A549 (cell line): ENCODE data around the gene HDDC2.

Source experiments
- CBX2 ChIP-seq: fragments of 200-600 bp; sonication (generic); IDR thresholded peaks from 2 replicates; pipeline ENCODE4 v1.6.1; 2016; ENCODE audit warnings: low read depth, mild to moderate bottlenecking, borderline replicate concordance
- TF ChIP-seq, protein P1 (sequence below): fragments of >200 bp; sonication (Bioruptor Twin); formaldehyde crosslinking; IDR thresholded peaks from 3 replicates; pipeline ENCODE4 v1.5.1; 2016

DNA sequence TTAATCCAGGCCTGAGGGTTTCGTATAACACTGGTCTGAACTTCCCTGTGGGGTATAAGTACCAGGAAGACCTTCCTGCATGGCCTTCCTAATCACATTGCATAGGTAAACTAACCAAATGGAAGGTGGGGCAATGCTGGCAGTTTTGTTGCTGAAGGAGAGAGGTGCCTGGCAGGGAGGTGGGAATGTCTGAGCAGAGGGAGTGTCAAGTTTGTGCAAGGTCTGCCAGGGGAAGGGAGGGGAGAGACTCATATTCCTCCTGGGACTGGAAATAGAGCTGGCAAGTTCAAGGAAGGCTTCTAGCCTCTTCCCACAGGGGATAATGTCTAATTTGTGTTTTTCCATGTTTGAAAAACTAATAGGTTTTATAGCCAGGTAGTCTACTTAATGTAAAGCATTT, 70.6 kb downstream of the HDDC2 start:
- TF ChIP-seq CBX2 = no peak
- TF ChIP-seq, protein P1, sequence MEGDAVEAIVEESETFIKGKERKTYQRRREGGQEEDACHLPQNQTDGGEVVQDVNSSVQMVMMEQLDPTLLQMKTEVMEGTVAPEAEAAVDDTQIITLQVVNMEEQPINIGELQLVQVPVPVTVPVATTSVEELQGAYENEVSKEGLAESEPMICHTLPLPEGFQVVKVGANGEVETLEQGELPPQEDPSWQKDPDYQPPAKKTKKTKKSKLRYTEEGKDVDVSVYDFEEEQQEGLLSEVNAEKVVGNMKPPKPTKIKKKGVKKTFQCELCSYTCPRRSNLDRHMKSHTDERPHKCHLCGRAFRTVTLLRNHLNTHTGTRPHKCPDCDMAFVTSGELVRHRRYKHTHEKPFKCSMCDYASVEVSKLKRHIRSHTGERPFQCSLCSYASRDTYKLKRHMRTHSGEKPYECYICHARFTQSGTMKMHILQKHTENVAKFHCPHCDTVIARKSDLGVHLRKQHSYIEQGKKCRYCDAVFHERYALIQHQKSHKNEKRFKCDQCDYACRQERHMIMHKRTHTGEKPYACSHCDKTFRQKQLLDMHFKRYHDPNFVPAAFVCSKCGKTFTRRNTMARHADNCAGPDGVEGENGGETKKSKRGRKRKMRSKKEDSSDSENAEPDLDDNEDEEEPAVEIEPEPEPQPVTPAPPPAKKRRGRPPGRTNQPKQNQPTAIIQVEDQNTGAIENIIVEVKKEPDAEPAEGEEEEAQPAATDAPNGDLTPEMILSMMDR = no peak
